ENCODE measurements around the gene KIRREL3.

DNA sequence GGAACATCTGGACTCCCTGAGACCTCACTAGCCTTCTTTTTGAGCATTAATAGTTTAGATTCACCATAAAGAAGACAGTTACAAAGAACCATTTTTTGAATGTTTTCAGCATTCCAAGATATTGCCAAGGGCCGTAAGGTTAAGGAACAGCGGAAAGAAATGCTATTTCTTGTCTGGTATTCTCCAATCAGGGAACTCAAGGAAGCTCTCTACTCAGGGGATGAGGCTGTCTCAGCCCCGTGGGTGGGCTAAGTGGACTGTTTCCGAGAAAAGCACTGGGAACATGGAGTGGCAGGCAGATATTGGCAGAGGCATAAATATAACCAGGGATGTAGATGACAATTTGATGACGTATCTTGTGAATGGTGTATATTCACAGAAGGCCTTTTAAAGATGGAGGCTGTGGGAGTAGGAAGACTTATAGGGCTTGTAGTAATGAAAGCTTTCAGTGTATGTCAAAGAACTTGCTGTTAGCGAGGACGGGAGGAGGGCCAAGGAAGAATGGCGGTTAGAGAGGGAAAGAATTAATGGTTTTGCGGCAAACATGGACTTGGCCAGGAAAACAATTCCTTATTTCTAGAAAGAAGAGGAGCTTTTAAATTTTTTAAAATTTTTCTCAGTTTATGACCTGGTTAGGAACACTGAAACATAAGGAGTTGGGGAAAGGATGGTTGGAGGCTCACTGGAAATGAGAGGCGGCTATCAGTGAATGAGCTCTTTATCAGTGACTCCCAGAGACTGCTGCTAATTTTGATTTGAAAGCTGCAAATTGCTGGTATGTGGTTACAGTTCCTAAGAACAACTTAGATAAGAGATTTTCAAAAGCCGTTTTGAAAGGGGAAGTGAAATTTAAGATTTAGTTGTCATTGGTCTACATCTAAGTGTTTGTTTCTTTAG lies 580.5 kb downstream of the KIRREL3 start:
- TF ChIP-seq TAF1 (IDR thresholded peaks at IDR 0.05; ENCODE audit: low read depth, low read length): no peak
- no peak for TF ChIP-seq POLR2A (IDR thresholded peaks at IDR 0.05; ENCODE audit: low read depth, low read length)
- TF ChIP-seq POLR2AphosphoS5 (IDR thresholded peaks at IDR 0.05; ENCODE audit: low read depth, low read length): no peak
- peak; percentile 96 for TF ChIP-seq SPI1 (IDR thresholded peaks at IDR 0.05; ENCODE audit: low read depth, low read length)
